Superior temporal gyrus (tissue), 1 donor: ENCODE measurements around the gene TST.

ENCODE experiments used
- DNase-seq: peaks from one replicate; pipeline ENCODE4 v3.0.0-alpha.2; 2016; ENCODE audit errors: extremely low spot score

The TST gene

DNA sequence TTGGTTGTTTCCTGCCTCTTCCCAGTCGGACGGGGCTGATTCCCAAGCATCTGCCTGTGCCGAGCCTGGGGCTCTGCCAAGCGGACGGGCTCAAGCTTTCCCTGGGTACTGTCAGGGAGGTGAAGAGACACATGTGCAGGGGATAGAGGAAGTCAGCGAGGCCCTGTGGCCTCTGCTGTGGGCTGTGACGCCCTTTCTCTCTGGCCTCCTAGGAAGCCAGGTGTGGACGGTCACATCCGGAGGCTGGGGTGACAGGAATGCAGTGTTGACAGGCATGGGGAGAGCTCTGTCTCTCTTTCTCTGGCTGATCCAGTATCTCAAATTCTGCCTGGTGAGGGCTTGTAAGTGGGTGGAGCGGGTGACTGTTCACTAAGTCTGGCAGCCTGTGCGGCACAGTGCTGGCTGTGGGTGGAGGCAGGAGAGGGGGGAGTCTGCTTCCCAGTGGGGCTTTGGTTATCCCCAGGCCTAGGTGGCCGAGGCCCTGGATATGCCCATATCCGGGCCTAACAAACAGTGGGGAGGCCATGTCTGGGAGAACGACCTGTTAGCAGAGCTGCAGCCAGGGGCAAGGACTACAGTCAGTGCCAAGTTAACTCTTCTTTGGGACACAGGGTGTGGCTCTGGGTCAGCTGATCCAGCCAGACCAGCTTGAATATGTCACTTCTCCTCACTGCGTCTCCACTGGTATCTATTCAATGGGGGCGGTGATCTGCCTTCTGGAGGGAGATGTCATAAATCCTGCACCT, 34.2 kb upstream of the TST start:
- DNase-seq = no peak

DNA sequence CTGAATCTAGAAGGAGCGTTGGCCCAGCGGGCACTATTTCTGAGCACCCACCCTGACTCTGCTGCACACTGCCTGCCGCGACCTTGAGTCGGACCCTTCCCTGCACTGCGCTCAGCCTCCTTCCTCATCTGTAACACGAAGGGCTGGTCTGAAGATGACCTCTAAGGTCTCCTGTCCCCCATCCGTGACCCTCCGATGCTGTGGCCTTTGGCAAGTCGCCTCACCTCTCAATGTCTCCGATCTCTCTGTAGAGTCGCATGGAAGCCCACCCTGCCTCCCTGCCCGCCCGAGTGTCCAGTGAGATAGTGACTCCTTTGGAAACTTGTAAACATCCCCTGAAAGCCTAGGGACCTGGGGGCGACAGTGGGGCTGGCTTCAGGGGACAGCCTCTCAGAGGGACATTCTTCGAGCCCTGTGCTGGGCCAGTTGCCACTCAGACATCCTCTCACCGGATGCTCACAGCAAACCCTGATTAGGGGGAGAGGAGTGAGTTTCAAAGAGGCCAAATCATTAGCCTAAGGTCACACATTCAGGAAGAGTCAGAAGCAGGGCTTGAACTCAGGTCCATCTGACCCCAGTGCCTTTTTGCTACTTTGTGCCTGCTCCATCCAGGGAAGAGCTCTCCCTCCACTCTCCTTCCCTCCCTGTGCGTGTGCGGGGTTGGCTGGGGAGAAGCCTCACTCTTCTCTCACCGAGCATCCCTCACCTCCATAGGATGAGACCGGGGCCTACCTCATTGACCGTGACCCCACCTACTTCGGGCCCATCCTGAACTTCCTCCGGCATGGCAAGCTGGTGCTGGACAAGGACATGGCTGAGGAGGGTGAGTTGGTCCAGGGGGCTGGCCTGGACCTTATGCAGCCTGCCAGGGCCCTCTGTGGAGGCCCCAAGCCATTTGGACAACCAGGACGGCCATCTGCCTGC, 33.4 kb upstream of the TST start:
- no peak for DNase-seq

DNA sequence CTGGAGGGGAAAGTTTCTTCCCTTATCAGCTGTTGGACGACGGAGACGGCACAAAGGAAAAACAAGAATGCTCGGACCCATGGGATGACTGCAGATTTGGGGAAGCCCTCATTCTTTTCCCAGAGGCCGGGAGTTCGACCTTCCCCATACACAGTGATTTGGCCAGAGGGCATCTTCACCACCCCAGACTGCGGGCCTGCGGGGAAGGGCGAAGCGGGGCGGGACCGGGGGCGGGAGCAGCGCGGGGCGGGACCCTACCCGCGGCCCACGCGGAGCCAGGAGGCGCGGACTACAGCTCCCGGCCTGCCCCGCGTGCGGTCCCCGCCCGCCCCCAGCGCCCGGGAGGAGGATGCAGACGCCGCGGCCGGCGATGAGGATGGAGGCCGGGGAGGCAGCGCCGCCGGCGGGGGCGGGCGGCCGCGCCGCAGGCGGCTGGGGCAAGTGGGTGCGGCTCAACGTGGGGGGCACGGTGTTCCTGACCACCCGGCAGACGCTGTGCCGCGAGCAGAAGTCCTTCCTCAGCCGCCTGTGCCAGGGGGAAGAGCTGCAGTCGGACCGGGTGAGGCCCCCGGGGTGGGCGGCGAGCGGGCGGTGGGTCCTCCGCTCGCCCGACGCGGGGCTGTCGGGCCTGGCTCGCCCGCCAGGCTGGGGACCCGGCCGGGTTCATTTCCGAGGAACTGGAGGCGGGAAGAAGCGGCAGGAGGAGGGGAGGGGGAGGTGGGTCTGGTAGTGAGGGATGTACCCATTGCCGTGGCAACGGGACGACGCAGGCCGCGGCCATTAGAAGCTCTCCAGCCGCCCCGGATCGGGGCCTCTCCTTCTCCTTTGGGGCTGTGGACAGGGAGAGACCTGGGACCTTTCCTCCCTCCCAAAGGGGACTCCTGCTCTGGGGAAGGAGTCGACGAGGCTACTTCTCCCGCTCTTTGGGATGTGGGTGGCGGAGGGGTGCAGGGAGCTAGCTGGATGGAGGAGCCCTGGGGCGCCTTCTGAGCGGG, 32.4 kb upstream of the TST start, which contains the start of gene KCTD17:
TSS of gene KCTD17 (plus strand) at position 352 of the 995 bp plus-strand sequence. CDS start at position 371, 19 bp downstream.
- peak; percentile 62 for DNase-seq

DNA sequence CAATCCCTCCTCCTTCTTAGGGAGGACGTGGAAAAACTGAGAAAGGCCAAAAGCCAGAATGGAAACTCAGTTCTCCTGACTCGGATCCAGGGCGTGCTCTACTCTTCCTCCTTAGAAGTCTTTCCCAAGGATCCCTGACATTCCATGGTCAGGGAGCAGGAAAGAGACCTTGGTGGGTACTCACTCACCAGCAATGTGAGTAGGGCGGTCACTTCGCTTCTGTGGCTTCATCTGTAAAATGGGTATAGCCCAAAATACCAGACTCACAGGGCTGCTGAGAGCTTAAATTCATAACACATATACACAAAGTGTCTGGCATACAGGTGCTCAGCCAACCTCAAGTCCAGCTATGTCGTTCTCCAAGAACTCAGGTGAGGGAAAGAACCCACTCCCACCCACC, 31.7 kb upstream of the TST start:
- DNase-seq = no peak

DNA sequence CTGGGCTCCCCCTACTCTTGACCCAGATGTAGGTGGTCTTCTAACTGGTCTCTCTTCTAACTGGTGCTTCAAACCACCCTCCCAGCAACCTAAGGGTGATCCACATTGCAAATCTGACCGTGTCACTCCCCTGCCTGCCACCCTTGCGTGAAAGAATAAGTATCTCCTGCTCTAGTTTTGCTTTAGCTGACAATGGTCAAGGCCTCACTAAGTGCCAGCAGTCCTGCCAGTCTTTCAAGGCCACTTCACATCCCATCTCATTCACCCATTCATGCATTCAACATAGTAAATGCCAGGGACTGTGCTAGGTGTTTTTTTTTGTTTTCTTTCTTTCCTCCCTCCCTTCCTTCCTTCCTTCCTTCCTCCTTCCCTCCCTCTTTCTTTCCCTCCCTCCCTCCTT, 30.0 kb upstream of the TST start:
- no peak for DNase-seq

DNA sequence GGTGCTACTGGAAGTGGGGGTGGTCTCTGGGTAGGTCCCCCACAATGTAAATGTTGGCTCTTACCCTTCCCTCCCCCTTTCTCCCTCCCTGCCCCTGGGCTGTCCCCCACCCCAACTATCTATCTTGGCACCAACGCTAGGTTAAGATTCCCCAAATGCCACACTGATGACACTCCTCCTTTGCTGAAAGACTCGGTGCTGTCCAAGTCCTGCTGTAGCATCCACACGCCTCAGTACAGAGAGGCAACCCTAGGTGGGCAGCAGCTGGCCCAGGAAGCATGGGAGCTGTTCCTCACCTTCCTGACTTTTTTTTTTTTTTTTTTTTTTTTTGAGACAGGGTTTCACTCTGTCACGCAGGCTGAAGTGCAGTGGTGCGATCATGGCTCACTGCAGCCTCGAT, 28.9 kb upstream of the TST start:
- DNase-seq = no peak

DNA sequence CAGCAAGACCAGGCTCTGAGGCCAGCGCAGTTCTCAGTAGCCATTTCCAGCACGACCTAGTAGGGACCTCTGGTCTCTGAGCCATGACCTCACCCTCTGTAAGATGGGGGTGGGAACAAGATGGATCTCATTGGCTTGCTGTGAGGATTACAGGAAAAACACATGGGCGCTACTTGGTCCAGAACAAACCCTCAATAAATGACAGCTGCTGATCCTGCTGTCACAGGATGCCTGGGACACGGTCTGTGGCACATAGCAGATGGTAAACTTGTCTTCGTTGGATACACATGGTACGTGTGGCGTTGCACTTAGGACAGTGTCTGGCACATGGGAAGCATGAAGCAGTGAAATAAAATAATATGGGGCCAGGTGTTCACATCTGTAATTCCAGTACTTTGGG, 27.8 kb upstream of the TST start:
- DNase-seq = no peak

DNA sequence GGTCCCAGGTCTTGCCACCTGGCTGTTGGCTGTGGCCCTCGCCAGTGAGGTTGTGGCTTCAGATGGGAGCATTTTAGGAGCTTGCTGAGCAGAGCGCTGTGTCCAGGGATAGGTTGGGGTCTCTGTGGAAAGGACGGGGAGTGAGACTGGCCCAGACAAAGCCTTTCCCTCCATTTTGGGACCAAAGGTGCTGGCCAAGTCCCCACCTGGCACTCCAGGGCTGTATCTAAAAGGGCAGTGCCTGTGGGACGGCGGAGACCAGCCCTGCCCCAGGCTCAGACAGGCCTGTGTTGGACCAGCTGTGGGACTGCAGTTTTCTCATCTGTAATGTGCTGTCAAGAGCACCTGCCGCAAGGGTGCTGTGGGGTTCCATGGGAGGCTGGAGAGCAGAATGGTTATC, 27.3 kb upstream of the TST start:
- DNase-seq = no peak

DNA sequence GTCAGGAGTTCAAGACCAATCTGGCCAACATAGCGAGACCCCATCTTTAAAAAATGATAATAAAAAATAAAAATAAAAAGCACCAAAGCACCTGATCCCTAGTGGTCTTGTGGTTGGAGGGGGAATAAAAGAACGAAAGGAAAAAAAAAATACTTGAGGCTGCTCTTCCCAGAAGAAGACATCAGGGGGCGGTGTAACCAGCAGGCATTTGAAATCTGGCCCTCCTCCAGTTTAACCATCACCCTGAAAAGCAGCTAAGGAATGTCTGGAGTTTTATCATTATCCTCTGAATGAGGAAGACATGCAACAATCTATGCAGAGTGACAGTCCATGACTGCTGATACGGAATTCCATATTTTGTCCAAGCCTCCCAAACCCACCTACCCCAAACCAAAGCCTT, 26.7 kb upstream of the TST start:
- no peak for DNase-seq

DNA sequence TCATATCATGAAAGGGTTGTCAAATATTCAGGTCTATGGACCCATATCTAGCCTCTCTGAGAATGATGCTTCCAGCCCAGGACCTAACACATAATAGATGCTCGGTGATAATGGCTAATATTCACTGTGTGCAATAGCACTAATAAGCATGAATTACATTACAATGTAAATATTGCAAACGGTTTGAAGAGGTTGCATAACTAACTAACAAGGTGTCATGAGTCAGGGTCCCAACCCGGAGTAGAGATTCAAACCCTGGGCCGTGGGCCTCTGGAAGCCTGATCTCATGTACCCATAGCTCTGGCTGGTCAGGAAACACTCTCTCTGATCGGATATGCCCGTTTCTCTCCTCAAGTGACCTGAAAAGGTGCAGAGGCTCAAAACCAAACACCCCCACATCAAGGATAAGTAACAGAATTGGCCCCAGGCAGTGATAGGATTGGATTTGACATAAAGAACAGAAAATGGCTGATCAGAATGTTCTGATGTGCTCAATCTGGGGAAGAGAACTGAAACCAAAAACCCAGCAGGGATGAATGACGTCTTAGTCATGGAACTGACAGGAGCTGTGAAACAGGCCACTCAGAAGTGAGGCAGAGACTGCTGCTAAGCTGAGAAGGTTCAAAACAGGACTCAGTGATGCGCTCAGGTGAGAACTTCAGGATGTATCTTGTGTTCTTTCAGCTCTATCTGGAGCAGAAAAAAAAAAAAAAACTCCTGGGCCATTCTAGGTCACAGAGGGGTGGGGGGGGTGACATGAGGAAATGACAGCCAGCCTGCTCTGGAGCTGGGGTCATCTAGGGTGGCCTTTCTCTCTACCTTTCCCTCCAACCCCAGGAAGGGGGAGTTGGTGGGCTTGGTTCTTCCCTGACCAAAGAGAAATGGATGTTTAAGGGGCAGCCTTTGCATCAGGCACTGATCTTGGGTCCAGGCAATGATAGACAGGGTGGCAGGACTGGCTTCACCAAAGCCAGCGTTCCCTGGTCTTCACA, 25.7 kb upstream of the TST start:
- DNase-seq = no peak

DNA sequence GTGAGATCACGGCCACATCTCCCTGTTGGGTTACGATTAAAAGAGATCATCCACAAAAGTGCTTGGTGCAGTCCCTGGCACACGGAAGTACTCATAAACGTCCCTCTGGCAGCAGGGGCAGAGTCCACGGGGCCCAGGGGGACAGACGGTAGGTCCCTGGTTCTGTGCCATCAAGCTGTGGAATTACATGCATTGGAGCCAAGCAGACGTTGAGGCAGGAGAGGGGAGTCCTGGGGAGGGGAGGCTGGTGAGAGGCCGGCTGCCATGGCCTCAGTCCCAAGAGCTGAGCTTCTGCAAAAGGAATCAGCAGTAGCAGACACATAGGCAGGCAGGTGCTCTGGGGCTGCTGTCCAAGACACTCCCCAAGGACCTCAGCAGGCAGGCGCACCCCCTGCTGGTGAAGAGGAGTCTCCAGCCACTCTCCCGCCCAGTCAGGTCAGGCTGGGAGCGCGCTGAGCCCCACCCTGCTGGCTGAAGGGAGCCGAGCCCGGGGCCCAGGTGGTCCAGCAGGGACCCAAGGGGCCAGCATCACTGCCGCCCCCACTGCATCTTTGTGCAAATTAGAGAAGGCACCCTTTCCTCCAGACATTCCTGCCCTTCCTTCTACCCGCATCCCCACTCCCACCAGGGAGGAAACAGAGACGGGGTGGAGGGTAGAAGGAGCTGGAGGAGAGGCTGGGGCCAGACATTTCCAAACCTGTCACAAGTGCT, 24.7 kb upstream of the TST start:
- DNase-seq = no peak

DNA sequence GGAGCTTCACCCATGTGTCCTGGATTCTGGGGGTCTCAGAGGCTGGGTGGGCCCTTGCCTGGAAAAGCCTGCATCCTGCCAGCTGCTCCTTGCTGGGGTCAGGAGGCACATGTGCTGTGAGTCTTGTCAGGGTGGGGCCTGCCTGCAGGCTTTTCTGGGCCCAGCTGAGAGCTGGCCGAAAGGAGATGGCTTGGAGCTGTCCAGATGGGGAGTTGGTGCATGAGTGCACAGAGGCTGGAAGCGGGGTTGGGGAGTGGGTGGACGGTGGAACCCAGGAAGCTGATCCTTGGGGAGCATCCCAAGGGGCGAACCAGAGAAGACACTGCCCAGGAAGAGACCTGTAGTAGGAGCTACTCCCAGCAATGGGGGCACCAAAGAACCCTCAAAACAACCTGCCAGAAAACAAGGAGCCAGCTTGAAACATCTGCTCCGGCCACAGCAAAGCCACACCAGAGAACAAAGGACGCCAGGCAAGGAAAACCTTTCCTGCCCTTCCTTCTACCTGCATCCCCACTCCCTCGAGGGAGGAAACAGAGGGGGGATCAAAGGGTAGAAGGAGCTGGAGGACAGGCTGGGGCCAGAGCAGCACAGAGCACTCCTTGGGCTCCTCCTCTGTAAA, 24.1 kb upstream of the TST start:
- DNase-seq = no peak

DNA sequence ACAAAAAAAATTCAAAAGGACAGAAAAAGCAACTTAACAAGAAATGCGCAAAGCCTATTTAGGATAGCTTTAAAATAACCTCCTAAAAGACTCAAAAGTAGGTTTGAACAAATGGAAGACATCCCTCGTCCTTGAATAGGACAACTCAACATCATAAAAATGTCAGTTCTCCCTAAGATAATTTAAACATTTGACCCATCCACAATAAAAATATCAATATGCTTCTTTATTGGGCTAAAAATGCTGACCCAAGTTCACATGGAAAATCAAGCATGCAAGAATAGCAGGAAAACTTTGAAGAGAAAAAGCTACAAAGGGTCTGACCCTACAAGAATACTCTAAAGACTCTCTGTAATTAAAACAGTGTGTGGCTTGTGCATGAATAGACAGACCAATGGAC, 20.2 kb upstream of the TST start:
- DNase-seq = no peak

DNA sequence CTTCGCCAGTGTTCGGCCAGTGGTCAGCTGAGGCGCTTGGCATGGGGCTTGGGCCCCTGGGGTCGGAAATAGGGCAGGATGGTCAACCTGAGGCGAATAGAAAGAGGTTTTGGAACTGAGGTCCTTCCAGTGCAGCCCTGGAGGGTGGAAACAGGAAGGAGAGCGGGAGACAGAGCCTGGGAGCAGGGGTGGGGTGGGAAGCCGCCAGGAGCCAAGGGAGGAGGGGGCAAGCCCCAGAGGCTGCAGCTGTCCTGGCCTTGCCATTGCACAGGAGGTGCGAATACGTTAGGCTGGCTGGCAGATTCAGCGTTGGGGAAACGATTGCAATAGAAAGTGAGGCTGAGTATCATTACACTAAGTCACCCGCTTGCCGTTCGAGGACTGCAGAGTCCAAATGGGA, 18.4 kb upstream of the TST start:
- no peak for DNase-seq

DNA sequence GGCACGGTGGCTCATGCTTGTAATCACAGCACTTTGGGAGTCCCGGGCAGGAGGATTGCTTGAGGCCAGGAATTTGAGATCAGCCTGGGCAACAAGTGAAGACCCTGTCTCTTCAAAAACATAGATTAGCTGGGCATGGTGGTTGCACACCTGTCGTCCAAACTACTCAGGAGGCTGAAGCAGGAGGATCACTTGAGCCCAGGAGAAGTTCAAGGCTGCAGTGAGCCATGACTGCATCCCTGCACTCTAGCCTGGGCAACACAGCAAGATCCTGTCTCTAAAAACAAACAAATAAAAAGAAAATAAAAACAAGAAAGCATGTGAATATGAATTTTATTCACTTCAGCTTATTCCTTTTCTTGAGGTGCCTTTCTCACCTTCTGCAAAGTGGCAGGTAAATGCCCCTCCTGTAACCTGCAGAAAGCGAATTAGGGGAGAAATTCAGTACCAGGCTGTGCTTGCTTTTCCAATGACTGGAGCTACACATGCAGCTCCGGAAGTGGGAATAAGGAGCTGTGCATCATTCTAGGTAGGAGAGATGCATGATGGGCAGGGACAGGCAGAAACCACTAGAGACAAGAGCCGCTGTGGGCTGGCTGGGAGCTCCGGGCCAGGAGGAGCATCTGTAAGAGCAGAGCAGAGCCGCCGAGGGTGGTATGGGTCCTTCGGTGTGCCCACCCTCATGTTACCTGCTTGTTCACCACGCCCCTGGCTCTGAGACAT, 17.6 kb upstream of the TST start:
- DNase-seq = no peak

DNA sequence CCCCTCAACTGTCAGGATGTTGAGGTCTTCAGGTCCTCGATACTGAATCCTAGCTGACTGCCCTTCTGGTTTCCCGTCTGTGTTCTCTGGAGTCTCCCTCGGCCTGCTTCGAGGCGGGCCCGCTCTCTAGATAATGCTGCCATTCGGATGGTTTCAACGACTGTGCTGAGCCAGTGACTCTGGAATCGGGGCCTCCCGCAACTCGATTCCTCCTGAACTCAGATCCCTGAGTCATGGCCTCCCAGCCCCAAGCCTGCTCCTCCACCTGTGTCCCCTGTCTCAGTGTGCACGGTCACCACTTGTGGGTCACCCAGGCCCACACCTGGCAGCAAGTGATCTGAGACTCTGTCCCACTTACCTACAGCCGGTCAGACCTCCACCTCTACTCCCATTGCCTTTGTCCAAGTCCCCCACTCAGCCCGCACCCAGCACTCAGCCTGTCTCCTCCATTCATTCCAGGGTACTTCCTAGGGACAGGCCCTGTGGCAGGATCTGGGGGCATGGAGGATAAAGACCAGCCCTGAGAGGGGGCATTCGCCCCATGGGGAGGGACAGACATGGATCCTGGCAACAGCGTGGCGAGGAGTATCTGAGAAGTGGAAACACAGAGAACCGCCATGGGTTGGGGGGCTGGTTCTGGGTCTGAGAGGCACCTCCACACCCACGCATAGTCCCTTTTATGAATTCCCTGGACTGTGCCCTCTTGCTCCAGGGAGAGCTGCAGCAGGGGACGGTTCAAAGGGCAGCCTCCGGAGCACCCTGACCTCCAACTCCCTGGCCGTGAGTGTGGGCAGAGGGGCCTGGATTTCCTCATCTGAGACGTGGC, 14.6 kb upstream of the TST start:
- no peak for DNase-seq

DNA sequence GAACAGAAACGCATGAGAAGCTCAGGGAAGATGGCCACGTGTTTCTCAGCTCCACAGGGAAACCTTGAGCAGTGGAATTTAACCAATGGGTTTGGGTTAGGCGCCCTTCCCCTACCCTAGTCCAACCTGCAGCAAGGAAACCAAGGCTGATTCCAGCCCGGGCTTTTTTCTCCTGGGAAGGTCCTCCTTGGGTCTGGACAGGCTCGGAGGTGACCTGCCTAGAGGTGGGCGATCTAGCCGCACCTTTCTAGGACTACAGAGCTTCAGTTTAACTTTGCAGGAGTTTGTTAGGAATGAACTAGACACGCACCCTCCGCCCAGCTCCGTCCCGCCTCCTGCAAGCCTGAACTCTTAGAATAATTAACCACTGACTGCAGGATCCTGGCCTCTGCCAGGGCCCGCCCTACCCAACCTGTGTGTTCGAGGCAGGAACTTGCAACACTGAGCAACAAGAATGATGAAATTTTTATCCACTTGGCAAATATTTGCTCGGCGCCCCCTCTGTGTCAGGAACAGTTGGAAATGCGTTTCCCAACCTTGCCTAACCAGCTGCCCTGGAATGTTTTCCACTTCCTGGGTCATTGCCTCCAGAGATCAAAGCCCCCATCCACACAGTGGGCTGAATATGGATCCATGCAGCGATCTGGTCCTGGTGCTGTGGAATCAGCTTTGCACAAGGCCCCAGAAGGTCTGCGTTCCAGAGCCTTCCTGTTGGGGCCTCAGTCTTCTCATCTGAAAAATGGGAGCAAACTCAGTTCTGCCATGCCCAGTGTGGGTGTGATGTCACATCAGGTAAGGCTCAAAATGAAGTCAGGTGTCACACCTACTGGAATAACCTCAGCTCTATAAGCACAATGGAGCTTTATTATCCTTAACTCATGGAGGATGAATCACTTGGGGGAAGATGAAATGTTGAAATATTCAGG, 13.6 kb upstream of the TST start:
- DNase-seq = no peak
